Measurements from ENCODE around the gene CTSE.

CTSE gene

DNA sequence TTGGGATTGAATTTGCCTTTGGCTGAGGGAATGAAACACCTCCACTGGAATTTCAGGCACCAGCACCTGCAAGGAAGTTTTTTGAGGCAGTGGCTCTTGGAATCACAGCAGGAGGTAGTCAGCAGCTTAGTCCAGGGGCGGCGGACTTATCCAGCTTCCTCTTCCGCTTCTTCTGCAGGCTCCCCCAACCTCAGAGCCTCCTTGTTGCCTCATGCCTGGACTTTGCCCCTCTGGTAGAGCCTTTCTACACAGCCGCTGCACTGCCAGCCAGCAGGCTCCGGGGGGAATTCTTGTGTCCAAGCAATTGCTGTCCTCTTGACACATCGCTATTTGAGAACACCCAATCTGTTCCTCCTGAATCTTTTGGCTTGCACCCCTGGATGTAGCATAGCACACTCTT, 24.9 kb upstream of the CTSE start:
- Histone ChIP-seq H3K9me3 (ENCODE audit: severe bottlenecking) (peaks cover 8% of the 10 kb centered on the region), H3K27ac (no peak overlapping the region), H3K36me3 (no peaks in the 10 kb centered on the region), H3K4me3 (ENCODE audit: low read depth, low read length) (no peak overlapping the region), H3K27me3 (ENCODE audit: insufficient read depth, low read depth, severe bottlenecking) (peaks cover 58% of the 10 kb centered on the region)
- DNase-seq = no peak
- TF ChIP-seq, protein P1, sequence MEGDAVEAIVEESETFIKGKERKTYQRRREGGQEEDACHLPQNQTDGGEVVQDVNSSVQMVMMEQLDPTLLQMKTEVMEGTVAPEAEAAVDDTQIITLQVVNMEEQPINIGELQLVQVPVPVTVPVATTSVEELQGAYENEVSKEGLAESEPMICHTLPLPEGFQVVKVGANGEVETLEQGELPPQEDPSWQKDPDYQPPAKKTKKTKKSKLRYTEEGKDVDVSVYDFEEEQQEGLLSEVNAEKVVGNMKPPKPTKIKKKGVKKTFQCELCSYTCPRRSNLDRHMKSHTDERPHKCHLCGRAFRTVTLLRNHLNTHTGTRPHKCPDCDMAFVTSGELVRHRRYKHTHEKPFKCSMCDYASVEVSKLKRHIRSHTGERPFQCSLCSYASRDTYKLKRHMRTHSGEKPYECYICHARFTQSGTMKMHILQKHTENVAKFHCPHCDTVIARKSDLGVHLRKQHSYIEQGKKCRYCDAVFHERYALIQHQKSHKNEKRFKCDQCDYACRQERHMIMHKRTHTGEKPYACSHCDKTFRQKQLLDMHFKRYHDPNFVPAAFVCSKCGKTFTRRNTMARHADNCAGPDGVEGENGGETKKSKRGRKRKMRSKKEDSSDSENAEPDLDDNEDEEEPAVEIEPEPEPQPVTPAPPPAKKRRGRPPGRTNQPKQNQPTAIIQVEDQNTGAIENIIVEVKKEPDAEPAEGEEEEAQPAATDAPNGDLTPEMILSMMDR (IDR thresholded peaks at IDR 0.05; ENCODE audit: low read depth, low read length) = no peak

DNA sequence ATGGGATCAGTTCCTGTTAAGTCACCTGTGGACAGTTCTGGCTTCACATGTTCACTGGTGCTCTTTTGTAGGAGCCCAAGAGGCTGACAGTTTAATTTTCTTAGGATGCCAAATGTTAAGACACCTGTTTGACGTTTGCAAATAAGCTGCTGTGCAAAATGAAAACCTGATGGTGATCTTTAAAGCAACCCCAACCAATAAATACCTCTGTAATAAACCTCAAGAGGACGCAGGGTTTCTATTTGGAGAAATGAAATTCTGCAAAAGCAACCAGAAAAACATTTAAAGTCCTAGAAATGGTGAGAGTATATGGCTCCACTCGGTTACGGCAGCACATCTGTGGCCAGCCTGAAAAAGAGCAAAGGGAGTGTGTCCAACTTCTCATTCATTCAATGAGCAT, 23.6 kb upstream of the CTSE start:
- Histone ChIP-seq H3K4me3 (ENCODE audit: low read depth, low read length) (no peak overlapping the region), H3K27ac (no peak overlapping the region), H3K27me3 (ENCODE audit: insufficient read depth, low read depth, severe bottlenecking) (peaks cover 61% of the 10 kb centered on the region), H3K9me3 (ENCODE audit: severe bottlenecking) (no peaks in the 10 kb centered on the region), H3K36me3 (no peaks in the 10 kb centered on the region)
- no peak for DNase-seq
- TF ChIP-seq, protein P1 (IDR thresholded peaks at IDR 0.05; ENCODE audit: low read depth, low read length) = no peak

DNA sequence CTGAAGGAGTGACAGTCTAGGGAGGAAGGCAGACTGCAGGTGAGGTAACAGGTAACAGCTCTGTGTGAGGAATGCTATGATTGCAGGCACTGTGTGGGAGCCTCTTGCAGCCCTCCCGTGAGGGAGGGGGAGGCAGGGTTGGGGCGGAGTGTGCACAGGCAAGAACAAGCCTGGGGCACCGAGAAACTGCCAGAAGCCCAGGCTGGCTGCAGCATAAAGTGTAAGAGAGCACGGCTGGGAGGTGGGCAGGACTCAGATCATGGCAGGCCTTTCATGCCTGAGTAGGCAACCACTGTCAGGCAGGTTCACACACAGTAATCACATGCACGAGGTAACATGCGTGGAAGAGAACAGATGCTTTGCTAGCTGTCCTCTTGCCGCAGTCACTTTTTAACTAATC, 17.9 kb upstream of the CTSE start:
- no peak overlapping the region for H3K27ac ChIP-seq
- no peaks in the 10 kb centered on the region for H3K9me3 ChIP-seq (ENCODE audit: severe bottlenecking)
- DNase-seq = peak; percentile 65
- peaks cover 59% of the 10 kb centered on the region for H3K27me3 ChIP-seq (ENCODE audit: insufficient read depth, low read depth, severe bottlenecking)
- H3K4me3 ChIP-seq (ENCODE audit: low read depth, low read length) = no peak overlapping the region
- H3K36me3 ChIP-seq = no peaks in the 10 kb centered on the region
- TF ChIP-seq, protein P1 (IDR thresholded peaks at IDR 0.05; ENCODE audit: low read depth, low read length) = no peak

DNA sequence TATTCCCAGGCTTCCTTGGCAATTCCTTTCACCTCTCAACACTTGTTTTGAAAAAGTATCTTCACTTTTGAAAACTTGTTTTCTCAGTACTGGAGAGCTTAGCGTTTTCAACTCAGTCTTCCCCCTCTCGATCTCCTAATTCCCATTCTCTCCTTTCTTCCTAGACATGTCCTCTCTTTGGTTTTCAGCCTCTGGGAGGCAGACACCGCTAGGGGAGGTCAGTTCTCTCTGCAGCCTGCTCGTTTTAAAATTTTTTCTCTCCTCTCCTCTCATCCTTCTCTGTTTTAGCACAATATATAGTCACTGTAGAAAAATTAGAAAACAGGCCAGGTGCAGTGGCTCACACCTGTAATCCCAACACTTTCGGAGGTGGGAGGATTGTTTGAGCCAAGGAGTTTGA, 16.6 kb upstream of the CTSE start:
- DNase-seq = peak; percentile 24
- Histone ChIP-seq H3K36me3 (no peaks in the 10 kb centered on the region), H3K4me3 (ENCODE audit: low read depth, low read length) (no peak overlapping the region), H3K9me3 (ENCODE audit: severe bottlenecking) (no peaks in the 10 kb centered on the region), H3K27me3 (ENCODE audit: insufficient read depth, low read depth, severe bottlenecking) (peaks cover 62% of the 10 kb centered on the region), H3K27ac (no peak overlapping the region)
- TF ChIP-seq, protein P1 (IDR thresholded peaks at IDR 0.05; ENCODE audit: low read depth, low read length) = no peak

DNA sequence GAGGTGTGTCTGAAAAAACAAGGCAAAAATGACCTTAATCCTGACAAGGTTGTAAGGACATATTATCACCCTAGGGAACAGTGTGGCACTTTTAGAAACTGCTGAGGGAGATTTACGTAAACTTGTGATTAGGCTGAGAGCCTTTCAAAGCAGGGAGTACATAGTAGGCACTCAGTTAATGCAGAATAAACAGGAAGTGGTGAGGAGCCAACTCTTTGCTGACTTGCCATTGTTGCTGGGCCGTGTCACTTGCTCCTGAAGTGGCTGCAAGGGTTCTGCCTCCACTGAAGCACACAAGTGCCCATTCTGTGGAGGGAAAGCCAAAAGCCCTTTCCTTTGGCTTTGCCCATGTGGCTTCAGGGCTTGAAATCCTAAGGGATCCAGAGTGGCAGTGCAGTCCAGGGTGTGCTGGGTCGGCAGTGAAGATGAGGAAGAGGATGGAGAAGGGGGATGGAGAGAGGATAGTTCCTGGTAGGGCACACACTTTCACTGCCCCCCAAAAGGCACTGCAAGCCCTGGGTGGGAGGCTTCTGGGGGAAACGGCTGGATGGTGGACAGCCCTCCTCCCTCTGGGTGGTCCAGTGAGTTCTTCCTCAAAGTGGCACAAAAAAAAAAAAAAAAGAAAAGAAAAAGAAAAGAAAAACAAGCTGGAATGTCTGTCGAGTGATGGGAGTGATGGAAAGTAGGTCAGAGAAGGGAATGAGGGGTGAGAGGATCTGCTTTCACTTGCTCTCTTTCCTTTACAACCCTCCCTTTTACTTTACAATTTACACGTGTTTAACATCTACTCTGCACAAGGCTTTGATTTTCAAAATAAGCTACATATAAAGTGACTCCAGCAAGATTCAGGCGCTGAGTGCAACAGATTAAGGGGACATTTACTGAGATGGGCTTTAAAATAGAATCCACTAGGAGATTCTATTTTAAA, 15.6 kb upstream of the CTSE start:
- TF ChIP-seq, protein P1 (IDR thresholded peaks at IDR 0.05; ENCODE audit: low read depth, low read length) = no peak
- peak; percentile 9 for DNase-seq
- Histone ChIP-seq H3K9me3 (ENCODE audit: severe bottlenecking) (no peaks in the 10 kb centered on the region), H3K4me3 (ENCODE audit: low read depth, low read length) (no peak overlapping the region), H3K36me3 (no peaks in the 10 kb centered on the region), H3K27ac (no peak overlapping the region), H3K27me3 (ENCODE audit: insufficient read depth, low read depth, severe bottlenecking) (peaks cover 70% of the 10 kb centered on the region)

Measured in WERI-Rb-1 (cell line).